Suprapubic skin (tissue), 4 donors: Measurements from ENCODE around the gene SYT15.
"Not testable (repeated sequence)": the region's sequence is repeated elsewhere in the genome, so short reads cannot be mapped to it uniquely, and the experiment has no call there.

Source experiments
- POLR2A ChIP-seq, 2 donors: fragments of 450-650 bp; IDR thresholded peaks; one replicate each; pipeline ENCODE4 v1.6.1; 2017; ENCODE audit warnings: antibody characterized with exemption in 2 of 2, mild to moderate bottlenecking in 2 of 2, moderate library complexity in 2 of 2
- POLR2AphosphoS5 ChIP-seq, 3 donors: sonication (generic); formaldehyde crosslinking; IDR thresholded peaks; one replicate each; pipeline ENCODE4 v1.6.1; 2017; ENCODE audit warnings: antibody characterized with exemption in 3 of 3

DNA sequence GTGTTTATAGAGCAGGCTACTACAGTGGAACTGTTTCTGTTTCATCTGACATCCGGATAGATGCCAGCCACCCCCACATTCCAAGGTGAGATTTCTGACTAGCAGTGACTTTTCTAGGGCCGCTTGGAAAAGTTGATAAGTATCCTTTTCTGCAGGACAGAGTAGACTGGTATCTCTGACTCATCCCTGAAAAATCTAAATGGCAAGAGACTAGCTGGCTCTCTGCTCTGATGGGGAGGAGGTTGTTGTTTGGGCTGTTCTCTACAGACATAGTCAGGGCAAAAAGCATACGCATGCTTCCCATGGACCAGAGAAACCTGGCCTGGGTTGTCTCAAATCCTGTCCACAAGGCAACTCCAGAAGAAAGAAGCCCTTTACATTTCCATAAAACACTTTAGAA, 10.7 kb downstream of the SYT15 start:
- TF ChIP-seq POLR2A, POLR2AphosphoS5 (IDR thresholded peaks at IDR 0.05): not testable (repeated sequence)
